ENCODE data around the gene TMEM129. TPM values are rescaled to one million over a fixed set of nuclear protein-coding genes. Genes with fewer than 3 reads are reported as not detected.

TMEM129 gene
- polyA plus RNA-seq (2013) = 9.4 TPM in 2 replicates

- Histone ChIP-seq H3K27ac (ENCODE audit: low read depth, low read length) (peak within 1 kb of the TSS; percentile 40), H3K79me2 (ENCODE audit: control insufficient read depth, insufficient read depth, low read length, poor library complexity) (peaks cover 19% of the 10 kb centered on the region), H4K12ac (ENCODE audit: low read depth, low read length) (peak within 1 kb of the TSS; percentile 86), H4K8ac (ENCODE audit: low read depth, low read length) (peak within 1 kb of the TSS; percentile 91), H3K9me3 (ENCODE audit: insufficient read depth, low read depth, low read length) (no peaks in the 10 kb centered on the region), H2BK12ac (ENCODE audit: low read length) (no peak within 1 kb of the TSS), H3K23ac (ENCODE audit: low read length) (peak within 1 kb of the TSS; percentile 56), H3K18ac (ENCODE audit: low read length) (peak within 1 kb of the TSS; percentile 82), H3K36me3 (ENCODE audit: control insufficient read depth in 1 of 2, insufficient read depth in 2 of 2, low read length in 2 of 2) (peaks cover 45% of the 10 kb centered on the region in 2 experiments), H3K4me2 (ENCODE audit: low read length) (peak within 1 kb of the TSS; percentile 80), H3K4ac (ENCODE audit: low read depth, low read length) (peak within 1 kb of the TSS; percentile 59), H2AK5ac (ENCODE audit: low read length) (peak within 1 kb of the TSS; percentile 16), H3K9ac (ENCODE audit: low read length) (peak within 1 kb of the TSS; percentile 57), H3K79me1 (ENCODE audit: low read length) (peaks cover 6% of the 10 kb centered on the region), H2BK5ac (ENCODE audit: low read depth, low read length, poor library complexity) (peak within 1 kb of the TSS; percentile 18), H2BK120ac (ENCODE audit: insufficient read depth, low read length, poor library complexity) (peak within 1 kb of the TSS; percentile 71), H3K4me3 (ENCODE audit: low read depth, low read length) (peak within 1 kb of the TSS; percentile 90), H3K27me3 (ENCODE audit: insufficient read depth, low read length) (no peaks in the 10 kb centered on the region), H3K4me1 (ENCODE audit: control insufficient read depth in 1 of 2, insufficient read depth in 2 of 2, low read length in 2 of 2) (peaks cover 14 to 18% of the 10 kb centered on the region in 2 experiments), H2AFZ (ENCODE audit: insufficient read depth, low read length, poor library complexity) (peak within 1 kb of the TSS; percentile 89), H3K14ac (ENCODE audit: low read length) (peak within 1 kb of the TSS; percentile 95), H4K91ac (ENCODE audit: low read depth, low read length) (peak within 1 kb of the TSS; percentile 89)
- WGBS (ENCODE audit: extremely low coverage, insufficient coverage, insufficient read length) = no CpG with 5 or more reads among the region's 83 CpGs
- DNase-seq = peak; percentile 86 to 92
Measured at GRCh38 chr4:1721003-1721665, at the start of gene TMEM129, which contains the start of gene TACC3. TMEM129 (minus strand) TSS chr4:1721323; CDS start chr4:1720837, 486 bp downstream. TACC3 (plus strand) TSS chr4:1721521; CDS start chr4:1723422, 1,901 bp downstream.

- no peak overlapping the region for H3K4ac ChIP-seq (ENCODE audit: low read depth, low read length)
- DNase-seq = no peak
- H3K4me3 ChIP-seq (ENCODE audit: low read depth, low read length) = no peak overlapping the region
- H4K12ac ChIP-seq (ENCODE audit: low read depth, low read length) = no peak overlapping the region
- no peak overlapping the region for H3K4me2 ChIP-seq (ENCODE audit: low read length)
- no peak overlapping the region for H2BK120ac ChIP-seq (ENCODE audit: insufficient read depth, low read length, poor library complexity)
- no peaks in the 10 kb centered on the region for H3K79me2 ChIP-seq (ENCODE audit: control insufficient read depth, insufficient read depth, low read length, poor library complexity)
- H2AK5ac ChIP-seq (ENCODE audit: low read length) = no peak overlapping the region
- no peak overlapping the region for H2AFZ ChIP-seq (ENCODE audit: insufficient read depth, low read length, poor library complexity)
- no CpG with 5 or more reads among the region's 11 CpGs for WGBS (ENCODE audit: extremely low coverage, insufficient coverage, insufficient read length)
- H3K9ac ChIP-seq (ENCODE audit: low read length) = no peak overlapping the region
- H4K8ac ChIP-seq (ENCODE audit: low read depth, low read length) = no peak overlapping the region
- H2BK12ac ChIP-seq (ENCODE audit: low read length) = no peak overlapping the region
- H3K14ac ChIP-seq (ENCODE audit: low read length) = no peak overlapping the region
- H3K9me3 ChIP-seq (ENCODE audit: insufficient read depth, low read depth, low read length) = no peaks in the 10 kb centered on the region
- H3K23ac ChIP-seq (ENCODE audit: low read length) = no peak overlapping the region
- no peaks in the 10 kb centered on the region for H3K36me3 ChIP-seq (ENCODE audit: control insufficient read depth in 1 of 2, insufficient read depth in 2 of 2, low read length in 2 of 2)
- H3K27me3 ChIP-seq (ENCODE audit: insufficient read depth, low read length) = no peaks in the 10 kb centered on the region
- H3K79me1 ChIP-seq (ENCODE audit: low read length) = peaks cover 4% of the 10 kb centered on the region
- peaks cover 22 to 24% of the 10 kb centered on the region in 2 experiments for H3K4me1 ChIP-seq (ENCODE audit: control insufficient read depth in 1 of 2, insufficient read depth in 2 of 2, low read length in 2 of 2)
- no peak overlapping the region for H3K27ac ChIP-seq (ENCODE audit: low read depth, low read length)
- H3K18ac ChIP-seq (ENCODE audit: low read length) = no peak overlapping the region
- H4K91ac ChIP-seq (ENCODE audit: low read depth, low read length) = peak overlapping the region; percentile 10
- H2BK5ac ChIP-seq (ENCODE audit: low read depth, low read length, poor library complexity) = no peak overlapping the region
Measured at GRCh38 chr4:1770791-1771231, 49.7 kb upstream of the TMEM129 start.

GRCh38 chr4:1770245-1770644 is 49.1 kb upstream of the TMEM129 start:
- Histone ChIP-seq H3K9ac (ENCODE audit: low read length) (no peak overlapping the region), H3K4ac (ENCODE audit: low read depth, low read length) (no peak overlapping the region), H4K8ac (ENCODE audit: low read depth, low read length) (no peak overlapping the region), H2AK5ac (ENCODE audit: low read length) (no peak overlapping the region), H3K9me3 (ENCODE audit: insufficient read depth, low read depth, low read length) (no peaks in the 10 kb centered on the region), H2BK5ac (ENCODE audit: low read depth, low read length, poor library complexity) (no peak overlapping the region), H3K18ac (ENCODE audit: low read length) (no peak overlapping the region), H2BK12ac (ENCODE audit: low read length) (no peak overlapping the region), H3K79me1 (ENCODE audit: low read length) (no peaks in the 10 kb centered on the region), H3K14ac (ENCODE audit: low read length) (no peak overlapping the region), H2AFZ (ENCODE audit: insufficient read depth, low read length, poor library complexity) (no peak overlapping the region), H4K12ac (ENCODE audit: low read depth, low read length) (no peak overlapping the region), H2BK120ac (ENCODE audit: insufficient read depth, low read length, poor library complexity) (no peak overlapping the region), H3K27me3 (ENCODE audit: insufficient read depth, low read length) (no peaks in the 10 kb centered on the region), H3K4me3 (ENCODE audit: low read depth, low read length) (no peak overlapping the region), H3K4me2 (ENCODE audit: low read length) (no peak overlapping the region), H3K36me3 (ENCODE audit: control insufficient read depth in 1 of 2, insufficient read depth in 2 of 2, low read length in 2 of 2) (no peaks in the 10 kb centered on the region), H3K79me2 (ENCODE audit: control insufficient read depth, insufficient read depth, low read length, poor library complexity) (no peaks in the 10 kb centered on the region), H3K27ac (ENCODE audit: low read depth, low read length) (no peak overlapping the region), H4K91ac (ENCODE audit: low read depth, low read length) (peak overlapping the region; percentile 10), H3K4me1 (ENCODE audit: control insufficient read depth in 1 of 2, insufficient read depth in 2 of 2, low read length in 2 of 2) (peaks cover 21 to 22% of the 10 kb centered on the region in 2 experiments), H3K23ac (ENCODE audit: low read length) (no peak overlapping the region)
- no CpG with 5 or more reads among the region's 33 CpGs for WGBS (ENCODE audit: extremely low coverage, insufficient coverage, insufficient read length)
- no peak for DNase-seq

- Histone ChIP-seq H3K4me1 (ENCODE audit: control insufficient read depth in 1 of 2, insufficient read depth in 2 of 2, low read length in 2 of 2) (peaks cover 21 to 22% of the 10 kb centered on the region in 2 experiments), H4K12ac (ENCODE audit: low read depth, low read length) (no peak overlapping the region), H3K9ac (ENCODE audit: low read length) (no peak overlapping the region), H2BK12ac (ENCODE audit: low read length) (no peak overlapping the region), H3K79me2 (ENCODE audit: control insufficient read depth, insufficient read depth, low read length, poor library complexity) (no peaks in the 10 kb centered on the region), H3K4me3 (ENCODE audit: low read depth, low read length) (no peak overlapping the region), H2AFZ (ENCODE audit: insufficient read depth, low read length, poor library complexity) (no peak overlapping the region), H3K23ac (ENCODE audit: low read length) (no peak overlapping the region), H3K36me3 (ENCODE audit: control insufficient read depth in 1 of 2, insufficient read depth in 2 of 2, low read length in 2 of 2) (no peaks in the 10 kb centered on the region), H3K4ac (ENCODE audit: low read depth, low read length) (no peak overlapping the region), H3K18ac (ENCODE audit: low read length) (no peak overlapping the region), H4K8ac (ENCODE audit: low read depth, low read length) (no peak overlapping the region), H3K14ac (ENCODE audit: low read length) (no peak overlapping the region), H3K4me2 (ENCODE audit: low read length) (no peak overlapping the region), H3K27me3 (ENCODE audit: insufficient read depth, low read length) (no peaks in the 10 kb centered on the region), H2BK5ac (ENCODE audit: low read depth, low read length, poor library complexity) (no peak overlapping the region), H3K9me3 (ENCODE audit: insufficient read depth, low read depth, low read length) (no peaks in the 10 kb centered on the region), H3K27ac (ENCODE audit: low read depth, low read length) (no peak overlapping the region), H3K79me1 (ENCODE audit: low read length) (no peaks in the 10 kb centered on the region), H2AK5ac (ENCODE audit: low read length) (peak overlapping the region; percentile 0), H4K91ac (ENCODE audit: low read depth, low read length) (peak overlapping the region; percentile 54), H2BK120ac (ENCODE audit: insufficient read depth, low read length, poor library complexity) (no peak overlapping the region)
- WGBS (ENCODE audit: extremely low coverage, insufficient coverage, insufficient read length) = no CpG with 5 or more reads among the region's 6 CpGs
- DNase-seq = no peak
Measured at GRCh38 chr4:1769692-1770091, 48.6 kb upstream of the TMEM129 start.

All from trophoblast cell (in vitro differentiated cells and primary cell).